Thyroid gland (tissue), 4 donors: Measurements from ENCODE around the gene DST.

Experiments
- POLR2A ChIP-seq, 2 donors: fragments of 450-650 bp; IDR thresholded peaks; one replicate each; pipeline ENCODE4 v1.6.1; 2017; ENCODE audit warnings: antibody characterized with exemption in 2 of 2, mild to moderate bottlenecking in 2 of 2, moderate library complexity in 1 of 2
- TF ChIP-seq, protein P1 (sequence below), 6 experiments: fragments of 200-600 bp in 3 of 6; fragments of 450-650 bp in 3 of 6; sonication (generic) in 3 of 6; IDR thresholded peaks; one replicate each; pipeline ENCODE4 v1.5.1; 2016 to 2019; ENCODE audit warnings: antibody characterized with exemption in 6 of 6, mild to moderate bottlenecking in 2 of 6, inconsistent platforms in 1 of 6, moderate library complexity in 1 of 6

DNA sequence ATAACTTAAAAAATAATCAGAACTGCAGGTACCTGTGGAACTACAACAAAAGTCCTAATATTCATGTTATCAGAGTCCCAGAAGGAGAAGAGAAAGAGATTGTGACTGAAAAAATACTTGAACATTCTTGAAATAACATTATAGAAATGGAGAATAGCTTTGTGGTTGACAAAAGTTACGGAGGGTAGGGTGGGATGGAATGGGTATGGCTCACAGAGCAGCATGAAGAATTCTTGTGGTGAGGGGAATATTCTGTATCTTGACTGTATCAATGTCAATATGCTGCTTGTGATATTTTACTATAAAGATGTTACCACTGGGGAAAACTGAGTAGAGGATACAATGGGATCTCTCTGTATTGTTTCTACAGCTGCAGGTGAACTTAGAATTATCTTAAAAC is 122.5 kb downstream of the DST start:
- TF ChIP-seq, protein P1, sequence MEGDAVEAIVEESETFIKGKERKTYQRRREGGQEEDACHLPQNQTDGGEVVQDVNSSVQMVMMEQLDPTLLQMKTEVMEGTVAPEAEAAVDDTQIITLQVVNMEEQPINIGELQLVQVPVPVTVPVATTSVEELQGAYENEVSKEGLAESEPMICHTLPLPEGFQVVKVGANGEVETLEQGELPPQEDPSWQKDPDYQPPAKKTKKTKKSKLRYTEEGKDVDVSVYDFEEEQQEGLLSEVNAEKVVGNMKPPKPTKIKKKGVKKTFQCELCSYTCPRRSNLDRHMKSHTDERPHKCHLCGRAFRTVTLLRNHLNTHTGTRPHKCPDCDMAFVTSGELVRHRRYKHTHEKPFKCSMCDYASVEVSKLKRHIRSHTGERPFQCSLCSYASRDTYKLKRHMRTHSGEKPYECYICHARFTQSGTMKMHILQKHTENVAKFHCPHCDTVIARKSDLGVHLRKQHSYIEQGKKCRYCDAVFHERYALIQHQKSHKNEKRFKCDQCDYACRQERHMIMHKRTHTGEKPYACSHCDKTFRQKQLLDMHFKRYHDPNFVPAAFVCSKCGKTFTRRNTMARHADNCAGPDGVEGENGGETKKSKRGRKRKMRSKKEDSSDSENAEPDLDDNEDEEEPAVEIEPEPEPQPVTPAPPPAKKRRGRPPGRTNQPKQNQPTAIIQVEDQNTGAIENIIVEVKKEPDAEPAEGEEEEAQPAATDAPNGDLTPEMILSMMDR (IDR thresholded peaks at IDR 0.05): no peak
- no peak for TF ChIP-seq POLR2A (IDR thresholded peaks at IDR 0.05)
